Fibroblast of lung (primary cell): ENCODE measurements around the gene SLC35F3. TPM values are rescaled to one million over a fixed set of nuclear protein-coding genes. Genes with fewer than 3 reads are reported as not detected.

ENCODE experiments used
- DNase-seq, 2 donors: peaks; one replicate each; pipeline versions ENCODE4 v3.0.0 to v3.0.0-alpha.2; 2010; ENCODE audit warnings: low read depth in 2 of 2
- H2AFZ ChIP-seq: 2 replicates; pipeline ENCODE4 v1.5.1; 2012; ENCODE audit warnings: low read length, control low read depth, inconsistent platforms
- H3K27ac ChIP-seq: 2 replicates; pipeline ENCODE4 v1.5.1; 2011; ENCODE audit warnings: low read length, control low read depth; ENCODE audit not compliant: insufficient read depth
- H3K27me3 ChIP-seq: 2 replicates; pipeline ENCODE4 v1.5.1; 2011; ENCODE audit warnings: mild to moderate bottlenecking, low read length; ENCODE audit not compliant: control insufficient read depth, insufficient read depth
- H3K36me3 ChIP-seq: 2 replicates; pipeline ENCODE4 v1.5.1; 2011; ENCODE audit warnings: low read length; ENCODE audit not compliant: control insufficient read depth, insufficient read depth
- H3K4me1 ChIP-seq: 2 replicates; pipeline ENCODE4 v1.5.1; 2011; ENCODE audit warnings: low read length; ENCODE audit not compliant: control insufficient read depth, insufficient read depth; ENCODE audit errors: extremely low read depth
- H3K4me2 ChIP-seq: 2 replicates; pipeline ENCODE4 v1.5.1; 2011; ENCODE audit warnings: low read length, control low read depth; ENCODE audit not compliant: insufficient read depth; ENCODE audit errors: extremely low read depth
- H3K4me3 ChIP-seq, 4 experiments: fragments of 200-600 bp in 1 of 4; sonication (generic) in 1 of 4; replicated peaks in 1 of 4; 2 replicates each; pipeline ENCODE4 v1.5.1; 2011 to 2016; ENCODE audit warnings: low read length in 4 of 4, low read depth in 3 of 4, mild to moderate bottlenecking in 3 of 4, control low read depth in 2 of 4, inconsistent platforms in 1 of 4, mixed read lengths in 1 of 4; ENCODE audit not compliant: insufficient read depth in 1 of 4; ENCODE audit errors: control extremely low read depth in 1 of 4
- H3K79me2 ChIP-seq: 2 replicates; pipeline ENCODE4 v1.5.1; 2012; ENCODE audit warnings: mild to moderate bottlenecking, low read length, inconsistent platforms; ENCODE audit not compliant: control insufficient read depth, insufficient read depth
- H3K9ac ChIP-seq: 2 replicates; pipeline ENCODE4 v1.5.1; 2011; ENCODE audit warnings: mild to moderate bottlenecking, low read length, control low read depth; ENCODE audit not compliant: insufficient read depth
- H3K9me3 ChIP-seq: 2 replicates; pipeline ENCODE4 v1.5.1; 2012; ENCODE audit warnings: low read depth, low read length; ENCODE audit not compliant: control insufficient read depth, insufficient read depth
- H4K20me1 ChIP-seq: 2 replicates; pipeline ENCODE4 v1.5.1; 2011; ENCODE audit warnings: low read length; ENCODE audit not compliant: control insufficient read depth, insufficient read depth; ENCODE audit errors: extremely low read depth
- CTCF ChIP-seq, 2 donors: IDR thresholded peaks in 1 of 2; conservative IDR thresholded peaks in 1 of 2; 1 replicate in 1 of 2; 2 replicates in 1 of 2; pipeline ENCODE4 v1.5.1; 2011 to 2012; ENCODE audit warnings: low read length in 2 of 2, control low read depth in 1 of 2, inconsistent platforms in 1 of 2, low read depth in 1 of 2, mild to moderate bottlenecking in 1 of 2
- EZH2 ChIP-seq: IDR thresholded peaks from 2 replicates; pipeline ENCODE4 v1.5.1; 2012; ENCODE audit warnings: low read length, control low read depth, mild to moderate bottlenecking; ENCODE audit errors: missing control alignments
- polyA minus RNA-seq: library from RNA; depleted of rRNA, polyadenylated mRNA; stranded (reverse); fragments of >200 nt; gene quantifications from 2 replicates; pipeline ENCODE4 v1.2.3, GENCODE V29; 2011; ENCODE audit warnings: low replicate concordance
- polyA plus RNA-seq, 2 donors: library from polyadenylated mRNA; depleted of rRNA in 1 of 2; stranded (reverse) in 1 of 2; unstranded in 1 of 2; fragments of >200 nt; gene quantifications; 2 replicates each; pipeline ENCODE4 v1.2.1, GENCODE V29; 2011 to 2012; ENCODE audit warnings: missing spikeins in 1 of 2
- total RNA-seq: library from RNA; depleted of rRNA; stranded (reverse); fragments of >200 nt; gene quantifications from 2 replicates; pipeline ENCODE4 v1.2.1, GENCODE V29; 2014

Gene SLC35F3
- total RNA-seq (not detected in 2 replicates), polyA plus RNA-seq (0.02 TPM in 1 of 2 replicates, not detected in the other), polyA minus RNA-seq (not detected in 2 replicates)
- polyA plus RNA-seq (2012) = not detected in 2 replicates

DNA sequence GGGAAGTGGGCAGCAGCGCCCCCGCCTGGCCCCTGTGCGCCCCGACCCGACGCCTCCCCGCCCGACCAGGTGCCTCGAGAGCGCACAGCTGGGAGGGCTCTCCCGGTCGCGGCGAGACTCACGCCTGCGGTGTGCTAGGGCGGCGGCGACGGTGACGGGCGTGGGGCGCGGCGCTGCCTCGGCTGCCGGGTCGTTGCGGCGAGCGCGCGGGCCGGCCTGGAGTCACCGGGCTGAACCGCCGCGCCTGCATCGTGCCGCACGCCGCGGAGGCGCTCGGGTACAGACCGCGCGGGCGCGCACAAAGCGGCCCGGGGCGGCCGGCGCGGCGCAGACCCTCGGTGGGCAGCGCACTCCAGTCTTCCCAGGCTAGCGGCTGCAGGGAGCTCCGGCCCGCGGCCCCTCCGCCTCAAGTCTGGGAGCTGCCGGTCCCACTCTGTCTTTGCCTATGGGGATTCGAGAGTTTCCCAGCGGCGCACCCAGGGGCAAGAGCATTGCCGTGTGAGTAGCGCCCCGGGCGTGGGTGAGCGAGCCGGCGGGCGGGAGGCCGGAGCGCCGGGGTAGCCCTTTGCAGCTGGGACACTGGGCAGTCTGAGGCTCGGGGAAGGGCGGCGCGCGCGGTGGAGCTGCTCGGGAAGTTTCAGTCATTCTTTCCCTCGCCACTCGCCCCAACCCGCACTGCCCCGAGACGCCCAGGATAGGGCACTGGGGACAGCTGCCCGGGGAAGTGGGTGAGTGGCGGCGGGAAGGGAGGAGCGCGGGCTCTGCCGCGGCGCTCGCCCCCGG, at the start of gene SLC35F3:
Gene SLC35F3 (plus strand): TSS at position 44 of the 783 bp plus-strand sequence.
- no peaks in the 10 kb centered on the region for H4K20me1 ChIP-seq
- H3K4me1 ChIP-seq = no peaks in the 10 kb centered on the region
- no peak within 1 kb of the TSS for H3K4me3 ChIP-seq
- H3K36me3 ChIP-seq = no peaks in the 10 kb centered on the region
- no peak for TF ChIP-seq CTCF (conservative IDR thresholded peaks at IDR 0.05 in 1 of 2, IDR thresholded peaks at IDR 0.05 in 1 of 2; ENCODE audit: low read depth in 1 of 2, low read length in 2 of 2)
- TF ChIP-seq EZH2 = no peak
- no peaks in the 10 kb centered on the region for H3K9me3 ChIP-seq
- no peak within 1 kb of the TSS for H2AFZ ChIP-seq
- no peaks in the 10 kb centered on the region for H3K79me2 ChIP-seq
- no peaks in the 10 kb centered on the region for H3K27me3 ChIP-seq
- no peak within 1 kb of the TSS for H3K9ac ChIP-seq
- H3K27ac ChIP-seq = no peak within 1 kb of the TSS
- no peak within 1 kb of the TSS for H3K4me2 ChIP-seq
- peak in 1 of 2 donors; percentile 65 for DNase-seq

DNA sequence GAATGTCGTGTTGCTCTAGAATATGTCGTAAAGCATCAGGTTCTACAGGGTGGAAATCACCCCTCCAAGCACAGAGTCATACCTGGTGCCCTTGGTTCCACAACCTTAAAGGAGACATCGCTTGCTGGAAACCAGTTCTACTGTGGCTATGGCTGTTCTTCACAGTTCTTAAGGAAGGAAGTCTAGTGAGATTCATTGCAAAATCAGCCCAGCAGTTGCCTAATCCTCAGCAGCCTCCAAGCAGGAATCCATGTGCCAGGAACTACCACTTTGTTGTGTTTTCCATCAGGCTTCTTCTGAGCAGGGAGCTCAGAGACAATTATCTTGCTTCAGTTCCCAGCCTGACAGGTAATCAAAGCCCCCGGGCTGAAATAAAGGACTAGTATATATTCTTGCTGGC, 45.0 kb upstream of the SLC35F3 start:
- peak in 1 of 2 donors; percentile 24 for DNase-seq
- no peak overlapping the region for H2AFZ ChIP-seq
- no peak overlapping the region for H3K4me3 ChIP-seq

More for the DNA sequence above, 45.0 kb upstream of the SLC35F3 start:
- Histone ChIP-seq H3K9me3 (no peaks in the 10 kb centered on the region), H3K36me3 (no peaks in the 10 kb centered on the region), H3K4me2 (no peak overlapping the region), H3K9ac (no peak overlapping the region), H3K27me3 (no peaks in the 10 kb centered on the region), H4K20me1 (no peaks in the 10 kb centered on the region), H3K27ac (no peak overlapping the region), H3K4me1 (no peaks in the 10 kb centered on the region), H3K79me2 (no peaks in the 10 kb centered on the region)
- no peak for TF ChIP-seq EZH2
- no peak for TF ChIP-seq CTCF (conservative IDR thresholded peaks at IDR 0.05 in 1 of 2, IDR thresholded peaks at IDR 0.05 in 1 of 2; ENCODE audit: low read depth in 1 of 2, low read length in 2 of 2)
